Pulmonary artery endothelial cell (primary cell): Measurements from ENCODE around the gene PTEN. TPM values are rescaled to one million over a fixed set of nuclear protein-coding genes. Genes with fewer than 3 reads are reported as not detected.
"Not testable (repeated sequence)": the region's sequence is repeated elsewhere in the genome, so short reads cannot be mapped to it uniquely, and the experiment has no call there.

ENCODE experiments used
- DNase-seq: peaks from one replicate; pipeline ENCODE4 v3.0.0-alpha.2; 2011; ENCODE audit warnings: low read depth, low spot score
- total RNA-seq: library from RNA; depleted of rRNA; stranded (reverse); fragments of >200 nt; gene quantifications from 2 replicates; pipeline ENCODE4 v1.2.3, GENCODE V29; 2014

Gene PTEN
- 77.5 and 118 TPM in 2 replicates for total RNA-seq

DNA sequence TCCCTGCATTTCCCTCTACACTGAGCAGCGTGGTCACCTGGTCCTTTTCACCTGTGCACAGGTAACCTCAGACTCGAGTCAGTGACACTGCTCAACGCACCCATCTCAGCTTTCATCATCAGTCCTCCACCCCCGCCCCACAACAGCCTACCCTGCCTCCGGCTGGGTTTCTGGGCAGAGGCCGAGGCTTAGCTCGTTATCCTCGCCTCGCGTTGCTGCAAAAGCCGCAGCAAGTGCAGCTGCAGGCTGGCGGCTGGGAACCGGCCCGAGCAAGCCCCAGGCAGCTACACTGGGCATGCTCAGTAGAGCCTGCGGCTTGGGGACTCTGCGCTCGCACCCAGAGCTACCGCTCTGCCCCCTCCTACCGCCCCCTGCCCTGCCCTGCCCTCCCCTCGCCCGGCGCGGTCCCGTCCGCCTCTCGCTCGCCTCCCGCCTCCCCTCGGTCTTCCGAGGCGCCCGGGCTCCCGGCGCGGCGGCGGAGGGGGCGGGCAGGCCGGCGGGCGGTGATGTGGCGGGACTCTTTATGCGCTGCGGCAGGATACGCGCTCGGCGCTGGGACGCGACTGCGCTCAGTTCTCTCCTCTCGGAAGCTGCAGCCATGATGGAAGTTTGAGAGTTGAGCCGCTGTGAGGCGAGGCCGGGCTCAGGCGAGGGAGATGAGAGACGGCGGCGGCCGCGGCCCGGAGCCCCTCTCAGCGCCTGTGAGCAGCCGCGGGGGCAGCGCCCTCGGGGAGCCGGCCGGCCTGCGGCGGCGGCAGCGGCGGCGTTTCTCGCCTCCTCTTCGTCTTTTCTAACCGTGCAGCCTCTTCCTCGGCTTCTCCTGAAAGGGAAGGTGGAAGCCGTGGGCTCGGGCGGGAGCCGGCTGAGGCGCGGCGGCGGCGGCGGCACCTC lies at the start of gene PTEN, which contains the start of gene KLLN:
Gene PTEN, plus strand, starts transcription at position 573 of the 891 bp plus-strand sequence. CDS start 845 bp downstream, outside the sequence.
Gene KLLN, minus strand, starts transcription at position 481 of the 891 bp plus-strand sequence. CDS start 1,046 bp downstream, outside the sequence.
- DNase-seq: peak; percentile 69

- no peak for DNase-seq
Observed at GRCh38 chr10:87816163-87816897, 47.1 kb upstream of the PTEN start.

- no peak for DNase-seq
Observed at GRCh38 chr10:87816898-87817608, 46.4 kb upstream of the PTEN start.

DNA sequence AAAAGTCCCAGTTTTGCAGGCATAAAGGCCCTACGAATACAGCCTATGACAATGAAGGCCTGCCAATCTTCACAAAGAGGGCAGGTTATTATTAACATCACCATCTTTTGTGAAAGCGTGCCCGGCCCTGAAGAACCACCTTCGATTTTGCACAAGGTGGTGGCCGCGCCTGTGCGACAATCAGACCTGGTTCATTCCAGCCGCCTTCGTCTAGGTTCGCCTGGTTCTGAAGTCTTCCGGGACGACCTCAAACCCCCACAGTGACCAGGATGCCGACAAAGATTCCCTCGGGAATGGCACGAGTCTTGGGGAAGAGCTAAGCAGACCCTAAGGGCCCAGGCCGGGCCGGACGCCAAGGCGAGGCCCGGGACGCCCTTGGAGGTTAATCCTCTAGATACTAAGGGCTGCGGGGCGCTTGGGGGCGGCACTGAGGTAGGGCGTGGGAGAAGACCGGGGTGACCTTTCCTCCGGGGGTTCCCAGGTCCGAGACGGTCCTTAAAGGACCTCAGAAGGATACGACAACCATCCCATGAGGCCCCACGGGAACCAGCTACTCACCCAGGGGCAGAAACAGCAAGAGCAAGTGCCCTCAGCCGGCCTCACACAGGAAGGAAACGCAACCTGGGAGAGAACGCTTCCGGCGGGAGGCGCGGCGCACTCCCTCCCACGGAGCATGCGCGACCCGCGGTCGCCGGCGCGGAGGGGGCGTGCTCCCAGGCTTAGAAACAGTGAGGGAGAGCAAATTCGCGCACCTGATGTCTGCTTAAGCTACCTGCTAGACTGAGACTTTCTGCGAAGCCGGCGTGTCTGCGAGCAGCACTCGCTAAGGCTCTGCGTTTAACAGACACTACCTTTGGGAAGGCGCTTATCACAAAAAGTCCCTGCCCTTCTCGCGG lies 45.6 kb upstream of the PTEN start, which contains the start of gene ATAD1:
Gene ATAD1, minus strand, starts transcription at position 618 of the 896 bp plus-strand sequence. CDS start 3,627 bp downstream, outside the sequence.
- DNase-seq: peak; percentile 15

DNA sequence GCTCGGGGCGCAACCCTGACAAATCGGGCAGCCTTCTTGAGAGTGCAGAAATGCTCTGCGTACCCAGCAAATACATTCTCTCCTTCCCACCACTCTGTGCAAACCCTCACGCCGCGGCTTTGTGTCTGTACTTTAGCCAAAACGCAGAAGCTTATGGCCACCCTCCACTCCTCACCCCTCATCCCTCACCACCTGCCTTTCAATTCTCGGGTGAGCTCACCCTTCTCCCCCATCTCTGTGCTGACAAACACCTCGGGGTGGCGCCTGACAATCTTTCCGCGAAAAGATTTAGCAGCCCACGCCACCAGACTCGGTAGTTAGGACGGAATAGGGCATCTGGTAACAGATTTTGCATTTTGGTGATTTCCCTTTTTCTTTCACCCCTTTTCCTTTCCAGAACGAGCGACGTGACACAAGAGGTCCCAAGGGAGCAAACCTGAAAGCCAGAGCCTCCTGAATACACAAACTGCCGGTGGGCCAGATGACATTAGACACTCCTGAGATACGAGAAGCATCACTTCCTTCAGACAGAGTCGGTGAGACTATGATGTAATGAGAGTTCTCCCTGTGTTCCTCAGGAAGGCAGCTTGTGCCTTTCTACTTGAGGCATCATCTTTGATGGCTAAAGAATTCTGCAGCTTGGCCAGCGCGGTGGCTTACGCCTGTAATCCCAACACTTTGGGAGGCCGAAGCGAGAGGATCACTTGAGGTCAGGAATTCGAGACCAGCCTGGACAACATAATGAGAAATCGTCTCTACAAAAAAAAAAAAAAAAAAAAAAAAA lies 44.7 kb upstream of the PTEN start:
- no peak for DNase-seq

DNA sequence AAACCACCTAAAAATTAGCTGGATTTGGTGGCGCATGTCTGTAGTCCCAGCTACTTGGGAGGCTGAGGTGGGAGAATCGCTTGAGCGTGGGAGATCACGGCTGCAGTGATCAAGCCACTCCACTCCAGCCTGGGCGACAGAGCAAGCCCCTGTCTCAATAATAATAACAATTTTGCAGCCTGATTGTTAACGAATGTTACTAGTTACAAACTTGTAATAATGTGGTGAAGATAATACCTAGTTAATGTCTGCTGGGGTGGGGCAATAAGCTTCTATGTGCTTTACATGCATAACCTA lies 44.2 kb upstream of the PTEN start:
- DNase-seq: no peak

DNA sequence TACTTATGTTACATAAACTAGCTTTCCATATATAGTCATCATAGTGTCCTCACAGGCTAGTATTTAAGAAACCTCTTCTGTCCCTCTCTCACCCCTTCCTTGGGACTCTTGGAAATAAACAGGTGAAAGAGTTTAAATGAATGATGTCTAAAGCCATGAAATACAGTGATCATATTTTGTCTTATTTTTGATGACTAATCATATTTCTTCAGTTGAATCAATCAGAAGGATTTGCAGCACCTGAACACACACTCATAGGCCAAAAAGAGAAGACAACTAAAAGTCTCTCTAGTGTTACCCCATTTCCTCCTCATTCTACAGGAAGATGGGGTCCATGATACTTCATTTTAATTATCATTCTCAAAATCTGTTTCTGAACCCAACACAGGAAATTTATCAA lies 36.8 kb upstream of the PTEN start:
- DNase-seq: no peak

- DNase-seq: no peak
Observed at GRCh38 chr10:87827681-87828080, 35.7 kb upstream of the PTEN start.

DNA sequence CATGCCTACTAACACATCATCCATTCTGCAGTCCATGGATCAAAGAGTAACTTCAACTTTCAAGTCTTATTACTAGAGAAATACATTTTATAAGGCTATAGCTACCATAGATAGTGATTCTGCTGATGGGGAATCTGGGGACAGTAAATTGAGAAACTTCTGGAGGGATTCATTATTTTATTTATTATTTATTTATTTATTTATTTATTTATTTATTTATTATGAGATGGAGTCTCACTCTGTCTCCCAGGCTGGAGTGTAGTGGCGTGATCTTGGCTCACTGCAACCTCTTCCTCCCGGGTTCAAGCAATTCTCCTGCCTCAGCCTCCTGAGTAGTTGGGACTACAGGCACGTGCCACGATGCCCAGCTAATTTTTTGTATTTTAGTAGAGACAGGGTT lies 34.4 kb upstream of the PTEN start:
- not testable (repeated sequence) for DNase-seq

DNA sequence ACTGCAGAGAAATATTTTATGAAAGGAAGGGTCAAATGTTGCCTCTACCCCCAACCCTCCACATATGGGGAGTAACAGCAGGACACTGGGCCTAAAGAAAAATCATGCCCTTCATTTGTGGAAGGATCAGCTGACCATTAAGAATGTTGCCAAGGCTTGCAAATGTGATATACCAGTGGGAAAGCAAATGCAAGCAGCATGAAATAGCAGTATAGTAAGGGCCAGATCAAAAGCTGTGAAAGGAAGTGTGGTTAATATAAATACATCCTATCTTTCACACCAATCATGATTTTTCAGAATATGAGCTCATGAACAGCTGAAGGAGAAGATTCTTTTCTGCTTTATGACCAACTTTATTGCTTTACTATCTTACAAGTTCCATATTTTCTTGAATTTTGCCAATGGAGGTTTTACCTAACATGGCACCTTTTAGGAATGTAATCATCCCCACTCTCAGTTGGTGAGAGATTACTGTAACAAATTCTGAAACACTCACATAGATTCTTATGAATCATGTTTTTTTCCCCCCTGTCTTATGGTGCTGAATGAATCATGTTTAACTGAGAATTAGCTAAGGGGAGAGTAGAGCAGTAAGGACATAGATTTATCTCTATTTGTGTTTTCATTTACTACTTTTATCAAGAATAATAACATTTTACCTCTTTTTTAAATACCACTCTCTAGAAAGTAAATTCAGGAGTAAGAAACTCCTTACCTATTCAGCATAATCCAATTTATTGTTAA lies 33.3 kb upstream of the PTEN start:
- no peak for DNase-seq

DNA sequence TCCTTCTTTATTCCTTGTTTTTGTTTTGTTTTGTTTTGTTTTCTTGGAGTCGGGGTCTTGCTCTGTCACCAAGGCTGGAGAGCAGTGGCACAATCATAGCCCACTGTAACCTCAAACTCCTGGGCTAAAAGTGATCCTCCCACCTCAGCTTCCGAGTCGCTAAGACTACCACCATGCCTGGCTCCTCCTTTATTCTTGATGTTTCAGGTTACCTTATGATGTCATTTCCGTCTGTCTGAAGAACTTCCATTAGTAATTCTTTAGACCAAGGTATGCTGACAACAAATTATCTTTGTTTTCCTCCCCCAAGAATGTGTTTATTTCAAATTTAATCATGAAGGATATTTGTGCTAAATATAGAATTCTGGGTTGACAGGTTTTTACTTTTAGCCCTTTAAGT lies 27.3 kb upstream of the PTEN start:
- DNase-seq: no peak

GRCh38 chr10:87837445-87837844 lies 26.0 kb upstream of the PTEN start:
- DNase-seq: no peak

DNA sequence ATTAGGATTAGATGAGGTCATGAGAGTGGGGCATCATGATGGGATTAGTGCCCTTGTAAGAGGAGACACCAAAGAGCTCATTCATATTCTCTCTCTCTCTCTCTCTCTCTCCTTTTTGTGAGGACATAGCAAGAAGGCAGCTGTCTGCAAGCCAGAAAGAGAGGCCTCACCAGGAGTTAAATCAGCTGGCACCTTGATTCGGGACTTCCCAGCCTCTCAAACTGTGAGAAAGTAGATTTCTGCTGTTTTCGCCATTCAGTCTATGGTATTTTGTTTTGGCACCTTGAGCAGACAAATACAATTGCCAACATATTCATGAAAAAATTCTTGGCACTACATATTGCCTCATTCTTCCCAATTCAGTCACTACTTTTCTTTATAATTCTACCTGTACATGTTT lies 24.8 kb upstream of the PTEN start:
- no peak for DNase-seq

- no peak for DNase-seq
Observed at GRCh38 chr10:87841186-87841585, 22.2 kb upstream of the PTEN start.

- DNase-seq: no peak
Observed at GRCh38 chr10:87842220-87842641, 21.2 kb upstream of the PTEN start.

DNA sequence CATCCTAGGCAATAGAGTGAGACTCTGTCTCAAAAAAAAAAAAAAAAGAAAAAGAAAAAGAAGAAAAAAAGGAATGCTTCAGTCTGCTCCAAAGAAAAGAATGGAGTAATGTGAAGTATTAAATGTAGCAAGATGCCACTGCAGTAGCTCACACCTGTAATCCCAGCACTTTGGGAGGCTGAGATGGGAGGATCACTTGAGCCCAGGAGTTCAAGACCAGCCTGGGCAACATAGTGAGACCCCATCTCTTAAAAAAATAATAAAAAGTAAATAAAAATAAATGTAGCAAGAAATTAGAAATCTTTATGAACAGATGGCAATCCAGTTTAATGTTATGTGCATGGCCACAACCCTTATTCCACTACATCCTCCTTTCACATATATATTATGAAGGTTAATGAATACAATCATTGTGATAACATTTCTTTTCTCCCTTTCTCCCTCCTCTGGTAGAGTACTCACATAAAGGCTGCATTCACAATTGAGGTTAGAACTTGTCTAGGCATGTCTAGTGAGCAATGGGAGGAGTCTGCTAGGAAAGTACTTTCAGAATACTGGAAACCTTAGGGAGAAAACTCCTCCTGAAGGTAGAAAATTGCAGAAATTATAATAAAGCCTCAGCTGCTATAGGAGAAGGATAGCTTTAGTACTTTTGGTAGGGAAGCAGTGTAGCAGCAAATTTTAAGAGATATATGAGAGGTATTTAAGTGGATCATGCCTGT lies 20.5 kb upstream of the PTEN start:
- no peak for DNase-seq

GRCh38 chr10:87843714-87844113 lies 19.7 kb upstream of the PTEN start:
- no peak for DNase-seq

DNA sequence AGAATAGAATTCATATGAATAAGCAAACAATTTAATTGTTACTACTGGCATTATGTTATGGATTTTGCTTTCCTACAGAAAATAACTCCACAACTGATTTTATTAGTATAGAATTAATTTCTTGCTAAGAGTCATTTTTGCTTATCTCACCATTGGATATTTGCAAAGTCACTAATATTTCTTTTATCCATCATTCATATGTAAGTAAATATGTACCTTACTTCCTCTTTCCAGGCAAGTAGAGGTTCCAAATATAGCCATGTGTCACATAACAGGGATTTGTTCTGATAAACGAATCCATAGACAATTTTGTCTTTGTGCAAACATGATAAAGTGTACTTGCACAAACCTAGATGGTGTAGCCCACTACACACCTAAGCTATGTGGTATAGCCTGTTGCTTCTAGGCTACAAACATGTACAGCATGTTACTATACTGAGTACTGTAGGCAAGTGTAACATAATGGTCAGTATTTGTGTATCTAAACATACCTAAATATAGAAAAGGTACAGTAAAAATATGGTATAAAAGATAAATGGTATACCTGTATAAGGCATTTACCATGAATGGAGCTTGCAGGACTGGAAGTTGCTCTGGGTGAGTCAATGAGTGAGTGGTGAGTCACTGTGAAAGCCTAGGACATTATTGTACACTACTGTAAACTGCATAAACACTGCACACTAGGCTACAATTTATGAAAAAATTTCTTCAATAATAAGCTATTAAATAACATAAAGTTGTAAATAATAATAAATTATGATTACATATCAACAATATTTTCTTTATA lies 18.4 kb upstream of the PTEN start:
- no peak for DNase-seq
